ENCODE measurements around the gene HES2.

DNA sequence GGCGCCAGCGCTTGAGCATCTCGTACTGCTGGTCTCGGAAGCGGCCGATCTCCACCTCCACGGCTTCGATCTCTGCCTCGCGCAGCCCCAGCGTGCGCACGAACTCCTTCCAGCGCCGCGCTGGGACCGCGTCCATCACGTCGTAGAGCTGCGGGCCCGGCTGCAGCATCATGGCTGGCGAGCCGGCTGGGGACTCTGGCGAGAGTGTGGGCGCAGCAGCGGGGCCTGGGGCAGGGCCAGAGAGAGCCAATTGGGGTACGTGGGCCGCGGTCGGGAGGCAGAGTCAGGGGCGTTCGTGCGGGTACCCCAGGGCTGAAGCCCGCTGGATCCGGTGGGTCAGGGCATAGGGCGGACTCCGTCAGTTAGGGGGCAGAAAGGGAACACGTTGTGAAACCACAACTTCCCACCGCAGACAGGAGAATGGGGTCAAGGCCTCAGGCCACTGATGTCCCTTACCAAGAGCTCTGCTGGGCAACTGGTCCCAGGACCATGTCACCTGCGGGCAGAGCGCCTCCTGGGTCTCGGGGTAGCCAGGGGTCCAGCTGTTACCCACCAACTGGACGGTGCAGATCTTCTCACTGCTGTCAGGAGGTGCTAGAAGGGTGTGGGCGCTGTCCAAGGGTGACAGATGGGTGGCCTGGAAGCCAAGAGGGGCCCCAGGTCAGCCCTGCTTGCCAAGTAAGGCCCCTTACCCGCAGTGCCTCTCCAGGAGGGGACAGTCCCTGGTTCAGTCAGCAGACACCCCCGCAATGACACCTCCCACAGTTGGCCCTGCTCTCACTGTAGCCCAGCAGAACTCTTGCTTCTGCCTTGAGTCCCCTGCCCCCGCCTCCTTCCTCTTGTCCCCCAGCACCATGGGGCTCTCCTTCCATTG is 42.1 kb upstream of the HES2 start:
- TF ChIP-seq CTCF (IDR thresholded peaks at IDR 0.05) (no peak), POLR2A (IDR thresholded peaks at IDR 0.05) (no peak)
